ENCODE measurements around the gene ONECUT3.
A peak's percentile ranks its signal among the peaks of the same experiment; 100 is the strongest.

ONECUT3 gene

GRCh38 chr19:1765232-1765903, 12.1 kb downstream of the ONECUT3 start:
- no peak overlapping the region for H3K4me3 ChIP-seq (ENCODE audit: low read depth, low read length)

DNA sequence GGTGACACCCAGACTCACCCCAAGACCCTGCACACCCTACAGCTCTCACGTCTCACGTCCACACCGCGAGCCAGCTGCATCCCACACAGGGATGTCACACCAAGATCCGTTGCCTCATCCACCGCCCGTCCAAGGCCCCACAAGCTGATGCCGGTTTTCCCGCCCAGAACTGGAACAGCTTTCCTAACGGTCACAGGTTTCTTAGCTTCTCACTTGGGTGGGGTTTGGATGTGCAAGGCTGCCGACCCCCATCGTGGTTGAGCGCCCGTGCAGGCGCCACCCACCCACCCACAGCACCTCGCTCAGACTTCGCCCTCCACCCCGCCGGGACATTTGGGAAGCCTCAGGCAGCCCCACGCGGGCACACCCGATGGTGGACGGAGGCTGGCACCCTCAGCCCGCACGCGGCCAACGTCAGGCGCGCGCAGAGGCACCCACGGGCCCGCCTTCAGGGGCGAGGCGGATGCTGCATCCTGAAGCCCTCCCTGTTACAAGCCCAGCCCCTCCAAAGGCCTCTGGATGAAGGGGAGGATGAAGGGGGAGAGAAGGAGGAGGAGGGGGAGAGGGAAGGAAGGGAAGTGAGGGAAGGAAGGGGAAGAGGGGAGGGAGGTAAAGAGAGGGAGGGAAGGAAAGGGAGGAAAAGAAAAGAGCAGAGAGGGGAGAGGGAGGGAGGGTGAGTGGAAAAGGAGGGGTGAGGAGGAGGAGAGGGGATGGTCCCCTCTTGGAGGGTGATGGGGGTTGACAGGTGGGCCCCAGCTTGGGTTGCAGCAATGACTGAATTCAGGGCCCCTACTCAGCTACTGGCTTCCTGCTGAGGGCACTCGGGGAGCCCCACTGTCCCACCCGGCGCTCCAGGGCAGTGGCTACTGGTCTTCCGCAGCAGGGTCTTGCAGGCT, 12.8 kb downstream of the ONECUT3 start:
- DNase-seq (ENCODE audit: low read depth): no peak
- no peak overlapping the region for H3K4me3 ChIP-seq (ENCODE audit: low read depth, low read length)

More at GRCh38 chr19:1765232-1765903, 12.1 kb downstream of the ONECUT3 start:
- DNase-seq (ENCODE audit: low read depth): no peak

GRCh38 chr19:1766800-1767352, 13.6 kb downstream of the ONECUT3 start:
- H3K4me3 ChIP-seq (ENCODE audit: low read depth, low read length): no peak overlapping the region
- DNase-seq (ENCODE audit: low read depth): no peak

DNA sequence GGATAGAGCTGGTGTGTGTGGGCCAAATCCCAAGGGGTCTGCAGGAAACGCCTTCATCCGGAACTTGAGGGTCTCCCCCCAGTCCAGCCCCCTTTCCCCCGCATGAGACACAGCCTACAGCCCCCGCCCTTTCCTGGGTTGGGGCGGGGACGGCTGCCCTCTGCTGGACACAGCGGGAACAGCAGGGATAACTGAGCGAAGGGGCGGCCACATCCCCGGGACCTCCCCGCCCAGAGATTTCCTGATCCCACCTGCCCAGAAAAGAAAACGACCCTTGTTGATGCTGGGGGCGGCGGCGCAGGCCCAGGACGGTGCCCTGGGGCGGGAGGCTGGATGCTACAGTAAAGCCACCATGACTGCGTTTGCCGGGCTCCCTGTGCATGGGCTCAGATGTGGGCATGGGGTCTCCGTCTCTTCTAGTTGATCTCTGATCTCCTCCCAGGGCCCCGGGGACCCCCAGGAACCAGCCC, 14.2 kb downstream of the ONECUT3 start:
- H3K4me3 ChIP-seq (ENCODE audit: low read depth, low read length): no peak overlapping the region
- no peak for DNase-seq (ENCODE audit: low read depth)

DNA sequence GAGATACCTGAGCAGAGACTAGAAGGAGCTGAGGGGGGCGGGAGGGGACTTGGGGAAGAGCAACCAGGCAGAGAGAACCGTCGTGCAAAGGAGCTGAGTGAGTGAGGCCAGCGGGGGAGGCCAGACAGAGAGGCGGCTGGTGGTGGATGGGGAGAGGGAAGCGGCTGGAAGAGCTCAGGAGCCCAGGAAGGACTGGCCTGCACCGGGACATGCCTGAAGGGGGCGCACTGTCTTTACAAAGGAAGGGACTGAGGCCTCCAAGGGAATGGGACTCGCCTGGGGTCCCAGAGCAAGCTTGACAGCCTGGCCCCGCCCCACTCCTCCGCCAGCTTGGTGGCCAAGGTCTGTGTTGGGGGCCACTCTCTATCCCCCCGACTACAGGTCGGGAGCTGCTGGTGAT, 14.9 kb downstream of the ONECUT3 start:
- no peak overlapping the region for H3K4me3 ChIP-seq (ENCODE audit: low read depth, low read length)
- DNase-seq (ENCODE audit: low read depth): no peak

DNA sequence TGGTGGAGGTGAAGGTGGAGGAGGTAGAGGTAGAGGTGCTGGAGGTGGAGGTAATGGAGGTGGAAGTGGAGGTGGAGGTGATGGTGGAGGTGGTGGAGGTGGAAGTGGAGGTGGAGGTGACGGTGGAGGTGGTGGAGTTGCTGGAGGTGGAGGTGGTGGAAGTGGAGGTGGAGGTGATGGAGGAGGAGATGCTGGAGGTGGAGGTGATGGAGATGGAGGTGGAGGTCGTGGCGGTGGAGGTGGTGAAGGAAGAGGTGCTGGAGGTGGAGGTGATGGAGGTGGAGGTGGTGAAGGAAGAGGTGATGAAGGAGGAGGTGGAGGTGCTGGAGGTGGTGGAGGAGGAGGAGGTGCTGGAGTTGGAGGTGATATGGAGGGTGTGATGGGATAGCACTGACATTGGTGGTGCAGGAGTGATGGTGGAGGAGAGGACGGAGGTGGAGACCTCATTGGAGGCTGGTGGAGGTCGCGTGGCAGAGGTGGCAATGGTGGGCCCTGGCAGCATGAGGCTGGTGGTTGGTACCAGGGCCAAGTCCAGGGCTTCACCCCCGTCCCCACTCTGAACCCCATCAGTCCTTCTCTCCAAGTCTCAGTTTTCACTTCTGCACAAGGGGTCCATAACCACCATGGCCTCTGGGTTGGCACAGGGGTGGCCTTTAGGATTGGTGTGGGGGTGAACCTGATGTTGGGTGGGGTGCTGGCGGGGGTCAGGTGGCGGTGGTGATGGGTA, 15.8 kb downstream of the ONECUT3 start:
- H3K4me3 ChIP-seq (ENCODE audit: low read depth, low read length): no peak overlapping the region
- DNase-seq (ENCODE audit: low read depth): no peak

DNA sequence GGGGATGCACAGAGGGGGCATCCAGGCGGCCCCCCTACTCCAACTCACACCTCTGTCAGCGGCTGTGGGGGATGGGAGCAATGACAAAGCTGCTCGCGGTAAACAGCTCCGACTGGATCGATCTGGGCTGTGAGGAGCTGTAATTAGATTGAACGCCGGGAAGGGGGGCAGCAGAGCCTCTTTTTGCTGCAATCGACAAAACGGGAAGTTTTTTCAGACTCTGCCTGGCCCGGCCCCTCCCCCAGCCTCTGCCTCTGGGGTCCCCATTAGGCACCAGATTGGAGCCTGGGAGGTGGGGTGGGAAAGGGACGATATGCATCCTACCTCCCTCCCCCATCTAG, 16.3 kb downstream of the ONECUT3 start:
- no peak overlapping the region for H3K4me3 ChIP-seq (ENCODE audit: low read depth, low read length)
- DNase-seq (ENCODE audit: low read depth): no peak

DNA sequence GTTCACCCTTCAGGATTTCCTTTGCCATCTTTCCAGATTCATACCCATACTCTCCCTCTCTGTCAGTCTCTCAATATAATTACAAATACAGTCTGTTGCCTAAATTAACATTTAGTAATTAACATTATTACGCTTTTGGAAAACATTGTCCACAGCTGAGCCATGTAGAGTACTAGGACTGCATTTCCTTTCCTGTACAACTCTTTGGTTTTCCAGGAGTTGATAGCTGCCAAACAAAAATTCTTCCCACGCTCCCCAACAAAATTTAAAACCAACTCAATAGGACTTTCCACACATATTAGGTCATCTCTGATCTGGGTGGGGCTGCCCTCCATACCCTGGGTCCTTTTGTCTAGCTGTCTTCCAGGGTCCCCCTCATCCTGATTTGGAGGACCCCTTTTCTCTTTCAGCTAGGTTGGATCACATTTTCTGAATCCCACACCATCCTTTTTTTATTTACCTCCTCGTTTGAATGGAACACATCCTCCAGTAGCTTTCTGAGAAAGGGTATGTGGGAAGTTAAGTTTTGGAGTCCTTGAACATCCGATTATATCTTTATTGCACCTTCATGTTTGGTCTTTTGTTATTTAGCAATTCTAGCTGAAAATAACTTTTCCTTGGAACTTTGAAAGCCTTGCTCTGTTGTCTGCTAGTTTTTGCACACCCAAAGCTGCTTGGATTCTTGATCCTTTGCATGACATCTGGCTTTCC, 17.7 kb downstream of the ONECUT3 start:
- H3K4me3 ChIP-seq (ENCODE audit: low read depth, low read length): no peak overlapping the region
- no peak for DNase-seq (ENCODE audit: low read depth)

DNA sequence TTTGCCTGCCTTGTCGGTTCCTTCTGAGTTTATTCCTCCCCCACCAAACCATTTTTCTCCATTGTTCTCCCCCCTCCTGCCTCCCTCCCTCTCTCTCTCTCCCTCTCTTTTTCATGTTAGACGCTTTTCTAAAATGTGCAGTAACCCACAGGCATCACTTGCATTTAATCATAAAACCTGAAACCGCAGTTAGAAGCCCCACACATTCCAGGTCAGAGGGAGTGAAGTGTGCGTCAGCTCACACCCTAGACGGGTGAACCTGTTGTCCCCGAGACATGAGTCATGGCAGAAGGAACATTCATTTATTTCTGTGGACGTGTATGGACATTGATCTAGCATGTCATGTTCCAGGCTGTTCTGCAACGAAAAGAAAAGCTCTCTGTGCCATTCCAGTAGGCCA, 19.9 kb downstream of the ONECUT3 start:
- DNase-seq (ENCODE audit: low read depth): peak; percentile 25

GRCh38 chr19:1774989-1775772, 21.9 kb downstream of the ONECUT3 start:
- no peak for DNase-seq (ENCODE audit: low read depth)
- H3K4me3 ChIP-seq (ENCODE audit: low read depth, low read length): no peak overlapping the region

More for the DNA sequence above, 19.9 kb downstream of the ONECUT3 start:
- H3K4me3 ChIP-seq (ENCODE audit: low read depth, low read length): no peak overlapping the region

DNA sequence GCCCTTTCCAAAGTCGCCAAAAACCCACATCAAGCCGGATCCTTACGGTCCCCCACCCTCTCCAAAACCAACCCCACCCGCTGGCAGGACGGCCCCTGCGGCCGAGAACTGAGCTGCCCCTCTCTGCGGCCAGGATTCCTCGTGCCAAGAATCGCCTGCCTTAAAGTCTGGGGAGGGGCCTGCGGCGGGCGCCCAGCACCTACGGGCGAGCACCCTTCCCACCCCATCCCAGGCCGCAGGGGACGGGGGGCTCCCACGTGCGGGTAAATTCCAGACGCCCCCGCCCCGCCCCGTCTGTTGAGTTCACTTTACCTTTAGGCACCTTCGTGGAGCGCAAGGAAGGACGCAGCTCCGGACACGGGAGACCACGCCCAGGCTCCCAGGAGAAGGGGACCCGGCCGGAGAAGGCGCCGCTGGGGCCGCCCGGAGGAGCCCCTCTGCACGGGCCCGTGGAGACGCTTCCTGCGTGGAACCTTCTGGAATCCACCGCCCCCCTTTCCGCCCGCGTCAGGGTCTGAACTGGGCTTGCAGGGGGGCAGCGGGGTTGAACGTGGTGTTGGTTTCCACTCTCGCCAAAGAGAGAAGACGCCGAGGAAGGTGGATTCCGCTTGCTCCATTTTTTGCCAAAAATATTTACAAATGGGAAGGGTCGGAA, 22.8 kb downstream of the ONECUT3 start:
- no peak for DNase-seq (ENCODE audit: low read depth)
- no peak overlapping the region for H3K4me3 ChIP-seq (ENCODE audit: low read depth, low read length)

GRCh38 chr19:1776606-1777147, 23.4 kb downstream of the ONECUT3 start:
- no peak for DNase-seq (ENCODE audit: low read depth)
- H3K4me3 ChIP-seq (ENCODE audit: low read depth, low read length): no peak overlapping the region

DNA sequence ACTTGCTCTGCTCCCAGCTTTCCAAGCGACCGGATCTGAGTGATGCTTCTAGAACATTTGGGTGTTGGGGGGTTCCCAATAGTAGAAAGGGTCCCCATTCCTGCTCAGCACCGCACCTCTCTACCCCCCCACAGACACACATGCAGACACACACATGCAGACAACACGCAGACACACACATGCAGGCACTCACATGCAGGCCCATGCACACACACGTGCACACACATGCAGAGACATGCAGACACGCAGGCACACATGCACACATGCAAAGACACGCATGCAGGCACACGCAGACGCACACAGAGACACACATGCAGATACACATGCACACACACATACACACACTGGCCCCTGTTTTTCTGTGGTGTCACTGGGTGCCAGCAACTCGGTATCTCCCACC, 23.8 kb downstream of the ONECUT3 start:
- no peak for DNase-seq (ENCODE audit: low read depth)
- no peak overlapping the region for H3K4me3 ChIP-seq (ENCODE audit: low read depth, low read length)

GRCh38 chr19:1779574-1779973, 26.3 kb downstream of the ONECUT3 start:
- H3K4me3 ChIP-seq (ENCODE audit: low read depth, low read length): no peak overlapping the region
- DNase-seq (ENCODE audit: low read depth): no peak

DNA sequence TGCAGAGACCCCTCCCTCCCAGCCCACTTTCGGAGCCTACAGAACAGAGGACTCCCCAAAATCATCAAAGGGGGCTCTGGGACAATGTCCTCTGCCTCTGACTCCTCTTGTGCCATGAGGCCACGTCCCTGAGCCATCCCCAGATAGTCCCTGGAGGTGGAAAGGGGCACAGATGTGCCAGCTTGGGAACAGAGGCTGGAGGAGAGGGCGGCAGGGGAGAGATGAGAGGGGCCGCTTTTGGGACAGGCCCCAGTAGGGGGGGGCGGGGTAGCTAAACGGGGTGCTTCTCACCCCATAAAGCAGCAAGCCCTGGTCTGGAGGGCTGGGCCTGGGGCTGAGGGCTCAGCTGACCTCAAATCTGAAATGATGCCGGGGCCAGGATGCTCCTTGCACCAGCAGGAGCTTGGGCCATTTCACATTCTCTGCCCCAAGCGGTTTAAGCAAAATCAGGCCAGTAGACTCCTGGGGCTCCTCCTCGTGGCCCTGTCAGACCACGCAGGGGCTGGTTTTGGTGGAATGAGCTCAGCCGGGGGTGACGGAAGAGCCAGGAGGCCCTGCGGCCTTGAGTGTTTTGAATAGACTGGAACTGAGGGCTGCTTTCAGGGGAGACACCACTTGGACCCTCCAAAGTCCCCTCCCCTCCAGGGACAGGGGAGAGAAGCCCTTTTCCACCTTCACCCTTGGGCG, 27.1 kb downstream of the ONECUT3 start:
- H3K4me3 ChIP-seq (ENCODE audit: low read depth, low read length): no peak overlapping the region
- no peak for DNase-seq (ENCODE audit: low read depth)

DNA sequence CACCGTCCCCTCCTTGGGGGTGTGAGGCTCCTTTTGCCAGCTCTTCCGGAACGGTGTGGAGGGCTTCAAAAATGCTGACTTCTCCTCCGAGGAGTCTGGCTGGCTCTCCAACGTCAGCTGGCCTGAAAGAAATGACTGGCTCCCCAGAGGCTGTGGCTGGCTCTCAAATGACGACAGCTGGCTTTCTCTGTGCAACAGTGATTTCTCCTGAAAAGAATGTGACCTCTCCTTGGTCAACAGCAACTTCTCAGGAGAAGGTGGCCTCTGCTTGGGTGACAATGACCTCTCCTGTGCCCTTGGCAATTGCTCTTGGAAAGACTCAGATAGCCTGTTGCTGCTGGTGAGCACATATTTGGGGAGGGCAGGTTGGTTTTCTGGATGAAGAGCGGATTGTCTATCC, 29.2 kb downstream of the ONECUT3 start:
- DNase-seq (ENCODE audit: low read depth): no peak
- no peak overlapping the region for H3K4me3 ChIP-seq (ENCODE audit: low read depth, low read length)

DNA sequence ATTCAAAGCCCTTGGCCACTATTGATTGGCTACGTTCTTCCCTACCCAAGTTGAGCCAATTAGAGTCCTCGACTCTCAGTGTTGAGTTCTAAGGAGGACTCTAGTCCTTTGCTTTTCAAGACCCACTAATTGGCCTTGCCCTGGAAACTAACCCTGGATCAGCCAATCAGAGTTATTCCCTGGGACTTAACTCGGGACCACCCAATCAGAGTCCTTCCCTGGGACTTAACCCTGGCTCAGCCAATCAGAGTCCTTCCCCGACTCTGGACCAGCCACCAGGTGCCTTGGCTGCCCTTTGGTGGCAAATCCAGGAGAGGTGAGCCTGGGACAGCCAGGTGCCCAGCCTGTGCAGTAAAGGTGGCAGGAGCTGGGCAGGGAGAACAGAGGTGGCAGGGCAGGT, 30.0 kb downstream of the ONECUT3 start:
- no peak overlapping the region for H3K4me3 ChIP-seq (ENCODE audit: low read depth, low read length)
- no peak for DNase-seq (ENCODE audit: low read depth)

Data from skeletal muscle cell (primary cell).